Activated CD8-positive, alpha-beta memory T cell treated with anti-CD3 and anti-CD28 coated beads, Interleukin-2, amount 50 U/mL, for 1 hour (primary cell): ENCODE measurements around the gene ZSWIM7.

ENCODE experiments used
- DNase-seq: peaks from one replicate; pipeline ENCODE4 v3.0.0-alpha.2; 2020; ENCODE audit errors: extremely low read depth

Gene ZSWIM7, protein sequence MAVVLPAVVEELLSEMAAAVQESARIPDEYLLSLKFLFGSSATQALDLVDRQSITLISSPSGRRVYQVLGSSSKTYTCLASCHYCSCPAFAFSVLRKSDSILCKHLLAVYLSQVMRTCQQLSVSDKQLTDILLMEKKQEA

DNA sequence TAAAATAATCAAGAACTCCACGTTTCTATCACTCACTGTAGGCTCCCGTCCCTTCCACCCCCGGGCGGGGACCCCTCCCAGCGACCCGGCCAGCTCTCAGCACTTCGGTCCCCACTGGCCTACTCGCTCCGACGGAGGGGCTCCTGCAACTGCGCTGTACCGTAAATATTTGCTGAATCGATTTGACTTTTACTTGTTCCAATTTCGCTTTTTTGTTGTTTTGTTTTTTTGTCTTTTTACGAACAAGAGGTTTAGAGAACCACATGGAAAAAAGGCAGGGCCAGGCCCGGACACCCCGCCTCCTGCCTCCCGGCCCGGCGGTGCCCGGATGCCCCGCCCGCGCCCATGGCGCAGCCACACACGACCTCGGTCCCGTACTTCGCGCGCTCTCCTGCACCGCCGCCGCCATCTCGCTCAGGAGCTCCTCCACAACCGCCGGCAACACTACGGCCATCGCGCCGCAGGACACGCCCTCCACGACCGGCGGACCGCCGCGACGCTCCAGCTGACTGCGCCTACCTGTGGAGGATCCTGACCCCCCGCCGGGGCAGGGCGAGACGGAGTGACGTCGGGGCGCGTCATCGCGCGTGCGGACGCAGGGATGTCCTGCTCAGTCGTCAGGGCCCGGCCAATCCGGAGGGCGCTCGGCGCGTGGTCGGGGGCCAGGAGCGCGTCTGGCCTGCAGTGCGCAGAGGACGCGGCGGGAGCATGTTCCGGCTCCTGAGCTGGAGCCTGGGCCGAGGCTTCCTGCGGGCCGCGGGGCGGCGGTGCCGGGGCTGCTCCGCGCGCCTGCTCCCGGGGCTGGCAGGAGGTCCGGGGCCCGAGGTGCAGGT is at the start of gene ZSWIM7, which contains the start of gene TTC19:
Gene ZSWIM7 (minus strand): TSS at position 564 of the 833 bp plus-strand sequence. CDS start 110 bp downstream, at position 454.
Gene TTC19 (plus strand): TSS at position 684 of the 833 bp plus-strand sequence. CDS start 25 bp downstream, at position 709.
- peak; percentile 72 for DNase-seq

- DNase-seq: no peak
Measured at GRCh38 chr17:16048811-16049449, 49.4 kb upstream of the ZSWIM7 start.

DNA sequence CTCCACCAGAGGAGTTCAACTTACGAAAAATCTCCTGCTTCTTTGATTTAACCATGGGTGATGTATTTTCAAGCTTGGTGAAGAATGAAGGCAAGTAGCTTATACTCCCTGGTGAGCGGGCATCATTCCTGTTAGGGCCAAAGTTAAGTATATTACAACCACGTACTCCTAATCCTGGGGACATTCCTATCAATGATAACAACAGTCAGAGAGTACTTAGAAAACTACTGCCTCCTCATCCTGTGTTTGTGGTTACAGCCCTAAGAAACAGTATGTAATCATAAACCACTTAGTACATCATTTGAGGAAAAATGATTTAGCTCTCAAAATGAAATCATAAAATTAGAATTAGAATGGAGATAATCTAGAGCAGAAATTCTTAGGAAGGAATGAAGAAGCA is 47.5 kb upstream of the ZSWIM7 start:
- no peak for DNase-seq

- no peak for DNase-seq
Measured at GRCh38 chr17:16044487-16044886, 45.0 kb upstream of the ZSWIM7 start.

DNA sequence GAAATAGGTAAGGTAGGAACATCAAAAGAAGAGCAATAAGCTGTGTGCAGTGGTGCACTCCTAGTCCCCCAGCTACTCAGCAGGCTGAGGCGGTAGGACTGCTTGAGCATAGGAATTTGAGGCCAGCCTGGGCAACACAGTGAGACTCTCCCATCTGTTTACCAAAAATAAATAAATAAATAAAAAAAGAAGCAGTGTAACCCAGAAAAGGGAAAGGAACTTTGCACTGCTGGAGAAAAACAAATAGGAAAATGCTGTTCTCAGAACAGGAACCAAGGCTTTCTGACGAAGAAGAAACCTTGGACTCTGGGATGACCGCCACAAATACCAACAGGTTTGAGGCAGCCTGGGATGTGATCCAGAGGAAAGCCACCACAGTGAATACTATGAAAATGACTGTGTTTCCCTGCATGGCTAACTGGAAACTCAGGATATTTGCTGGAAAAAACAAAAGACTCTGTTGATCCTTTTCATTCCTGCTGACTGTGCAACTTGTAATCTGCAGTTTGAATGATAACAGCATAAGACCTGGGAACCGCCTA is 41.3 kb upstream of the ZSWIM7 start:
- no peak for DNase-seq

- no peak for DNase-seq
Measured at GRCh38 chr17:16037636-16038035, 38.1 kb upstream of the ZSWIM7 start.

GRCh38 chr17:16036261-16036660 is 36.8 kb upstream of the ZSWIM7 start:
- DNase-seq: no peak

DNA sequence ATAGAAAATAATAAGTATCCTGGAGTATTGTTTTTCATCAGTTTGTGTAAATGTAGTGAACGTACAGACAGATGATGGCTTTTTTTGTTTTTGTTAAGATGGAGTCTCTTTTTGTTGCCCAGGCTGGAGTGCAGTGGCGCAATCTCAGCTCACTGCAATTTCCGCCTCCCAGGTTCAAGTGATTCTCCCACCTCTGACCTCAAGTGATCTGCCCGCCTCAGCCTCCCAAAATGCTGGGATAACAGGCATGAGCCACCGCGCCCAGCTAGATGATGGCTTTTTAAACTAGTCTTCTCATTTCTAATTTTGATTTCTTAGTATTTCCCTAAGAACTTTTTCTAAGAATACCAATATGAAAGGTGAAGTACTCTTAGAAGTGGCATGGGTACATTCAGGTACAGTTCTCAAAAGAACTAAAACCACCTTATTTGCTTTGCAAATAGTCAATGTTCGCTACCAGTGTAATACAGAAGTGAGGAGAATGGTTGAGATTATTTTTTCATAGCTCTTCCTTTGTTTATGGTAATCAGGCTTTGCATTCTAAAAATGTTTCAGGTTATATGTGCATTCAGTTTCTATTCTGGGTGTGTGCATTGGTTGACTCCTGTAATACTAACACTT is 34.3 kb upstream of the ZSWIM7 start:
- no peak for DNase-seq

GRCh38 chr17:16027708-16028584 is 28.4 kb upstream of the ZSWIM7 start:
- DNase-seq: no peak

DNA sequence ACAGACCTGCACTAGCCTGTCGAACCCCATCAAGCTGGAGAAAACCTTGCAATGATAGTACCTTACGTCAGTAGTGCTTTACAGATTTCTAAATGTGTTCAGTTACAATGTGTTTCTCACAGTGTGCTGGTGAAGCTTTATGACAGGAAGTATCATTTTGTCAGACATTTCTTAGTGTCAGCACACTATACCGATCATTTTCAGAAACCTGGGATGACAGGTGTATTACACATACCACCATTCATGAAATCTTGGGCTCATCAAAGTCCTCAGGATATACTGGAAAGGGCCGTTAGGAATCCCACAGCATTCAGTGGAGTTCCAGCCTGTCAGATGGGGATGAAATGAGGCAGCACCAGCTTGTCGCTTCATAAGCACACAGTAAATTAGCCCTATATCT is 27.4 kb upstream of the ZSWIM7 start:
- no peak for DNase-seq

DNA sequence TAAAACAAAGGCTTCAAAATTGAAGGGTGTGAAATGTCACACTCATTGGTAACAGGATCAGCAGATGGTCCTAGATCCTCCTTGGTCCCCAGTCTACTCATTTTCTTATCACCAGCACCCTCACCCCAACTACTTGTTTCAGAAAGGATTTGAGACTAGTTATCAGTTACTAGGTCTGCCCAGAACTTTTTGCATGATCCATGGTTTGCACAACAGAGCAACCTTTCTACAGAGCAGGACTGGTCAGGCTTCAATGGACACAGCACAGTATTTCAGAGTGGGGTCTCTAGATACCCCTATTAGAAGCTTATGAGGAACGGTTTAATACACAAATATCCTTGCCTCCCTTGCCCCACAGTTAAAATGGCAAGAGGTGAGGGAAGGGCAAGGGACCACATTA is 25.7 kb upstream of the ZSWIM7 start:
- DNase-seq: no peak

GRCh38 chr17:16023881-16024280 is 24.4 kb upstream of the ZSWIM7 start:
- DNase-seq: no peak

DNA sequence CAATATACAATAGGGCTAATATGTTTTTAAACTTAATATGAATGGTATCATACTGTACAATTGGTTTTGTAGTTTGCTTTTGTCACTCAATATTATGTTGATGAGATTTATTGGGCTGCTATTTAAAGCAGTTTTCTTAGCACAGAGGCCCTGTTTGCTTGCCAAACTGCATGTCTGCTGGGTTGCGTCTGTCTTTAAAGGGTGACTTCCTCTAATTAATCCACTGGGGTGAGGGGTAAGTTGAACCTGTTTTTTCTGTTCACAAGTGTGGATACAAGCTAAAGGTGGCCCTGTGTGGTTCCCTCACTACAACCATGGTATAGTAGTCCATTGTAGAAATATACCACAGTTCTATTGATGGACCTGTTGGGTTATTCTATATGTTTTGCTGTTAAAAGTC is 19.8 kb upstream of the ZSWIM7 start:
- DNase-seq: no peak

- no peak for DNase-seq
Measured at GRCh38 chr17:16013943-16014407, 14.5 kb upstream of the ZSWIM7 start.

- no peak for DNase-seq
Measured at GRCh38 chr17:16007439-16007838, 7.9 kb upstream of the ZSWIM7 start.

- DNase-seq: no peak
Measured at GRCh38 chr17:16005636-16006035, 6.1 kb upstream of the ZSWIM7 start.

- no peak for DNase-seq
Measured at GRCh38 chr17:16003841-16004240, 4.3 kb upstream of the ZSWIM7 start.

- no peak for DNase-seq
Measured at GRCh38 chr17:16002708-16003260, 3.3 kb upstream of the ZSWIM7 start.

GRCh38 chr17:16001226-16001897 is 1.9 kb upstream of the ZSWIM7 start:
- DNase-seq: no peak
